GM21529 (cell line): Measurements from ENCODE around the gene RYK.

Source experiments
- ATAC-seq: cut with Tn5 transposase; IDR thresholded peaks from one replicate; pipeline ENCODE4 v1.9.1; 2021; ENCODE audit not compliant: unreplicated experiment

Gene RYK

DNA sequence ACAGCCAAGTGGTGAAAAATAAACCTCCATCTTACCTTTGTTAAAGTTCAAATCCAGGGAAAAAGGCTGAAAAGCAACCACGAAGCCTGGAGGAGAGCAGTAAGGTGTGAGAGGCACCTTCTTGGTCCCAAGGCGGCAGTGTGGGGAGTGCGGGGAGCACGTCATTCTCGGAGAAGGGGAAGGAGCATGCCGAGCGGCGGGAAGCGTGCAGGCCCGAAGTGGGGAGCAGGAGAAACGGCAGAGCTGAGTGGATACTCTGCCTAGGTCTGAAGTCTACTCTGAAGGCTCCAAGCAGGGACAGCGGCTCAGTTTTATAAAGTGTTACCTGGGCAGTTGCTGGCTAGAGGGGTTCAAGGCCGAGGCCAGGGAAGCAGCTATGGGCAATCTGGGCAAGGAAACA is 96.9 kb downstream of the RYK start:
- ATAC-seq: no peak

DNA sequence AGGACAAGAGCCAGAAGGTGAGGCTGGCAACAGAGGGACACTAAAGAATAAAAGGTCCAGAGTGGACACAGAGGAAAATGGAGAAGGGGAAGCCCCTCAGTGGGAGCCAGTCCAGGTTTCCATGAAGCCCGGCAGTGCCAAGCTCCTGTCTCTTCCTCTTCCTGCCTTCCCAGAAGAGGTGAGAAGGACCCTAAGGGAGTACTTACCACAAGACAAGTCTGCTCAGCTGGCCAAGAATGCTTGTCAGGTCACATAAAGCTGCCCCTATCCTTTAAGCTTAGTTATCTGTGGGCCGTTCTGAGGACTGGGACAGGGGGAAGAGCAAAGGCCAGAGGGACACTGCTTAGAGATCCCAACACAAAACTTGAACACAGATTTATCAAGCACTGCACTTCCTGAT is 100.2 kb downstream of the RYK start:
- no peak for ATAC-seq

DNA sequence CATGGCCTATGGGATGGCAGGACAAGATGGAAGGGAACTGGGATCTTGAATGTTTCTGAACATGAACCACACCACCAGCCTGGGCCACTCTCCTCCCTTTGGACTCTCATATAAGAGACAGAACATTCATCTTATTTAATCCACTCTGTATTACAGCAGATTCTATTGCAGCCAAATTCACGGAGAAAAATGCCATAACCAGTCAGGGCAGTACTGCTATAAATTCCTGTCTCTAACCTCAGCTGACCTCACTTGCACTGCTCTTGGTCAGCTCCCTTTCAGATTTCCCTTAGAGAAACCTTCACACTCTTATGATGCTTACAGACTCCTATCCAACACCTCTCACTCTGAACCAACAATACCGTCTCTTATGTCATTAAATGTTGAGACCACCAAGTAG is 101.4 kb downstream of the RYK start:
- ATAC-seq: no peak

DNA sequence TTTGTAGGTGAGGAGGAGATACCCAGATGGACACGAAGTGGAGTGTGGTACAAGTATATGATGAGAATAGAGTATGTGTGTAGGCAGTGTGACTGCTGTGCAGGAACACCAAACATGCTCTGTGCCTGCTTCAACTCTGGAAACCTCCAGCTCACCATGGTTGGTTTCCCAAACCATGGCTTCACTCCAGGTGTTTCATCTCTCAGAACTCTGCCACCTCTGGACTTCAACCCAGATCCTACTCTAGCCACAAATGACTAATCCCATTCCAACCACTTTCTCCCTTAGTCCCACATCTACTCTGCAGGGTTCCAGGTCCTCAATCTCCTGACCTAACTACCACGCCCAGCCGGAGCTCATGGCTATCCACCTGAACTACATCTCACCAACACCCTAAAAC is 102.1 kb downstream of the RYK start:
- no peak for ATAC-seq

DNA sequence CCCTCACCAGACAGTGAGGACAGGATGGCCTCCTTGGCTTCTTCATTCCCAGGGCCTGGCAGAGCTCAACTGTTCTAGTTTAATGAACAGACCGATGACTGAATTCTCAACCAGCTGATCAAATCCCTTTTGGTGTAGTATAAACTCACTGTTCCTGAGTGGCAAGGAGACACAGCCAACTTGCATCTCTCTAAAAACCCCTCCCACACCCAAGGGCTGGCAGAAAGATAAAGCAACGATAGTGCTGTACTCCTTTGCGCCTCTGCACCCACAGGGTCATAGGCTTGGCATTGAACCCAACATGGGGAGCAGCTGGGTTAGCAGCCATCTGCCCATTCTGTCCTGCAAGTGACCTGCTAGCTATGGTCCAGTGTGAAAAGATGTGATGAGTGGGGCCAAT is 103.2 kb downstream of the RYK start:
- no peak for ATAC-seq

DNA sequence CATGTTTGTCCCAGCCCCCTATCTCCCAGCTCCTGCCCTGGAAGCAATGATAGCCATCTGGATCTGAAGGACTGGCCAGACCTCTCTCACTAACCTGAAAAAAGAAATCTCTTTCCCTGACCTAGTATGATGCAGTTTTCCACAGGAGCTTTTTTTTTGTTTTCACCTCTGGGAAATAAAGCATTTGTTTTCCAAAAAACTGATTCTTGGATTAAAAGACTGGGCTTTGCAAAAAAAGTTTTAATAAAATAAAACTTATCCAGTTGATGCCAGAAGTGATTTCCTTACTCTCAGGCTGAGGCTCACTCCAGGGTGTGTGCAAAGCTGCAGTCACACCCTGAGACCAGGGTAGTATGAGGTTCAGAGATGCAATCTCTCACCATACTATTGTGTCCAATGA is 104.0 kb downstream of the RYK start:
- ATAC-seq: no peak

DNA sequence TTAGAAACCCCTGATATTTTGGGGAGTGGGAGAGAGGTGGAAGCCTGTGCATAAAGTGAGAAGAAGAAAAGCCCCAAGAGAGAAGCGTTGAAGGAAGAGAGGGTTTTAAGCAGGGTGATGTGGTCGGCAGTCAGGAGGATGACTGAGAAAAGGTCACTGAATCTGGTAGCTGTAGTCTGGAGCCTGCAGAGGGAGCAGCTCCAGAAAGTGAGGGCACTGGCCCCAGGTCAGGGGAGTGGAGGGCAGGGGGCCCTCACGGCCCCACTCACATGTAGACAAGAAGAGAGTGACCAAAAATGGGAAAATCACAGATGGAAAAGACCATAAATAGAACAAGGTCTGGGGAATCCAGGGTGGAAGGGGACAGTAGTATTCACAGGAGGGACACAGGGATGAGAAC is 105.5 kb downstream of the RYK start:
- ATAC-seq: no peak

DNA sequence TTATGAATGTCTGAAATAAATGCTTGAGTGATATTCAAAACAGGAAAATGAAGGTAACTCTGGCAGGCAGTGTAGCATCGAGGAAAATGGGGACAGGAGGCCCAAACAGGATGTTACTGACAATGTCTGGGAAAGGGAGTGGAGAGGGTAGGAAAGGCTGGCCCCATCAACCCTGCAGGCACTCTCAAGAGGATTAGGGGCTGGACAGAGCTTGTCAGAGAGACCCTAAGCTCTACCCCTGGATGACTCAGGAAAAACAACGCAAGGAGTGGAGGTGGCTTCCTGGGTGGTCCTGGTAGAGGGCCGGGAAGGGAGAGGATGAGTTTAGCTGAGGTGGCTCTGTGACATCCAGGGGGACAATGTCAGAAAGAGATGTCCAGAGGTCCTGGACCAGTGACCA is 106.0 kb downstream of the RYK start:
- no peak for ATAC-seq

DNA sequence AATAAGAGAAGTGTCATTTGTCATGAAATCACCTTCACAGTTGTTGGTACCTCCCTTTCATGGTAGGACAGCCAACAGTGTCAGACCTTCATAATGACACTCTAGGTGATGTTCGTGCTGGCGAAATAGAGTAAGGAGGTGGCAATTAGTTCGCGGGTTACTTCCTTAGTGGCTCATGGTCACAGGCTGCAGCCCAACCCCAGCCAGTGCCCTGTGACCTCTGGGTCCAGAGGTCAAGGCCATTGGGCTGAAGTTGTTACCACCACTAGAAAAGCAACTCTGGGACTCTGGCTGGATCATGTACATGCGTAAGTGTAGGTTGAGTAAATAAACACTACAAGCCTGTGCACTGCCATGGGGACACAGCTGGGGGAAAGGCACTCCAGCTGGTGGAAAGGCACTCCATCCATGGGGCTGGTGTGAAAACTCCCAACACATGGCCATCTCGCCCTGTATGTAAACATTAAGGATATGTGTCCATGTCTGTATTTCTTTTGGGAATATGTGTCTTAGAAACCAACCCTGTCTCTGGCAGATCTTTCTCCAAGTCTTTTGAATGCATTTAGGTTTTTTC is 106.7 kb downstream of the RYK start:
- no peak for ATAC-seq

DNA sequence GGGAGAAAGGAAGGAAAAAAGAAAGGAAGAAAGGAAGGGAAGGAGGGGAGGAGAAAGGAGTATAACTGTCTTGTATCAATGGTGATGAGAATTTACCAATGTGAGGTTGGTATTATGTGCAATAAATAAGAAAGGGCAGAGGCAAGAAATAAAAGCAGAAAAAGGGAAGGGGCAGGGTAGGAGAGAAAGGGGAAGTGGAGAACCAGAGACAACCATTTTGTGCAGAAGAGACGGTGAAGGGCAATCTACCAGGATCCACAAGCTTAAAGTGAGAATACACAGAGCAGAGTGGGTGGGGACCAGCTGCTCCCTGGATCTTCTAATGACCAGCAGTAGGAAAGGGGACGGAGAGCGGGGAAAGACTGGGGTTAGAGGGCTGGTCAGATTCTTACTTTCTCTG is 114.1 kb downstream of the RYK start:
- ATAC-seq: no peak

DNA sequence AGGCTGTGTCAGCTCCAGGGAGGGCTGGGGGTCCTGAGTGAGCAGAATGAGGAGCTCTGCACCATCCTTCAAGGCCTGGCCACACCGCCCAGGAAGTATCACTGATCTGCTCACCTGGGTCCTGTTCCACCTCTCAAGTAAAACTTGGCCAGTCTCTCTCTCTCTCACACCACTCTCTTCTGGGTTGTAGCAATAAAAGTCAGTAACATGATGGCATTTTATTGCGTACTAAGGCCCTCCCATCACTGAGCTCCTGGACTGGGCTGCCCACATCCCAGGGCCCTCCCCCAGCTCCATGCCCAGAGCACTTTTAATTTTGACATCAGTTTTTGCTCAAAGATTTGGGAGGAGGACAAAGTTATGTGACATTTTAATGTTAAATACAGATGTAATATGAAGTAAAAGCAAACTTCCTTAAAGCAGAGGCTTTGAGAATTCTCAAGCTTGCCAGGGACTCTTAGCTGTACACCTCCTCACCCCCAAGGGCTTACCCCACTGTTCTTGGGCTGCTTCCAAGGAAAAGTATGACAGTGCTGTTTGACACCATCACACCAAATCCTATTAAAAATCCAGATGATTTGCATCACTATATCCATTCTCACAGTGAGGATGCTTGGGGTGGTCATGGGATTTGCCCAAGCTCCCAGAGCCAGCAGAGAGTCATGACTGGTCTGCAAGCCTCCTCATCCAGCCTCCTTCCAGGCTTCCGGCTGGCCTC is 115.8 kb downstream of the RYK start:
- no peak for ATAC-seq

DNA sequence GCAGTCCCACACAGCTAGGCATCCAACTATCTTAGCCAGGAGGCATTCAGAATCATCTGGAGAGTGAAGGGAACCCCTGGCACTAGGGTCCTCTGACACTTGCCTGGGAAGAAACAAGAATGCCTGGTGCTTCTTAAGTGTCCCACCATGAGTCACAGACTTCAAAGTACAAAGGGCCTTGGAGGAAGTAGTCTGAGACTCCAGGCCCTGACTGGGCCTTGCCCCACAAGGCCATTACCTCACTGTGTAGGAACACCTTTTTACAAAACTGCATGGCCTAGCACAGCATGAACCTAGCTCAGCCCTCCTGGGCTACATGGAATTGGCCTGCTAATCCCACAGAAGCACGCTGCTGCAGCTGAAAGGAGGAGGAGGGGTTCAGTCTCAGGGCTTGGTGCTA is 116.4 kb downstream of the RYK start:
- ATAC-seq: no peak

DNA sequence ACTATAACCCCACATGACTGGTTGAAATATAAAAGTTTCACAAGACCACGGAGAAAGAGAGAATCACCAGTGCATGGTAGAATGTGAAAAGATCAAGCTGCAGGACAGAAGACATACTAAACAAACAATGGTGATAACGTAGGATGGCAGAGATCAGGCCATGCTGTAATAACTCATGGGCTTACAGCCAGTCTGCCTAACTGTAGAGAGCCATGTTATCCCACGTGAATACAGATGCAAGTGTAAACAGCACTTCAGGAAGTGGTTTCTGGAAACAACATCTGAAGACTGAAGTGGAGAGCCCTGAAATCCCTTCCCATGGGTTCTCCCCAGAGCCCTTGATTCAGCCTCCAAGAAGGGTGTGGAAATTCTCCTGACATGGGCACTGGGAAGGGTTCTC is 117.7 kb downstream of the RYK start:
- no peak for ATAC-seq

DNA sequence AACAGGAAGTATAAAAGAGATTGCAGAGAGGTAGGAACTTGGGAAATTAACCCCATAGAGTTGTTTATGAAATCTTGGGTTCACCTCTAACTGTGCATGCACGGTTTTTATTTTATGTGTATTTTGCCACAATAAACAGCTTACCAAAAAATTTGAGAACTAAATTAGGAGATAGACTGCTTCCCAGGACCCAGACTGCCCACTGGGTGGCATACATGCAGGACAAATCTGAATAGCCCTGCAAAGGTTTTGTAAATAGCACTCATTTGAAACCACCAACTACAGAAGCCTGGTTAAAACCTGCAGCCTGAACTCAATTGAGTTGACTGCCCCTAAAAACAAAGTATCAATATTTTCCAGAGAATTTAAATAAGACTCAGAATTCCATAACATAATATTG is 124.5 kb downstream of the RYK start:
- no peak for ATAC-seq

DNA sequence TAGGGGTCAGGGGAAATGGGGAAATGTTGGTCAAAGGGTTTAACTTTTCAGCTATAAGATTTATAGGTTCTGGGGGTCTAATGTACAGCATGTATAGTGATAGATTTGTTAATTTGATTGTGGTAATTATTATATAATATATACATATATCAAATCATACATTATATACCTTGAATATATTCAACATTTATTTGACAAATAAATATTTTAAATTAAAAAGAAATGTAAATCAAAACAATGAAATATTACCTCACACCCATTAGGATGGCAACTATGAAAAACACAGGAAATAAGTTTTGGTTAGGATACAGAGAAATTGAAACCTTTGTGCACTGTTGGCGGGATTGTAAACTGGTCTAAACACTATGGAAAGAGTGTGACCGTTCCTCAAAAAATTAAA is 135.9 kb downstream of the RYK start:
- ATAC-seq: no peak

DNA sequence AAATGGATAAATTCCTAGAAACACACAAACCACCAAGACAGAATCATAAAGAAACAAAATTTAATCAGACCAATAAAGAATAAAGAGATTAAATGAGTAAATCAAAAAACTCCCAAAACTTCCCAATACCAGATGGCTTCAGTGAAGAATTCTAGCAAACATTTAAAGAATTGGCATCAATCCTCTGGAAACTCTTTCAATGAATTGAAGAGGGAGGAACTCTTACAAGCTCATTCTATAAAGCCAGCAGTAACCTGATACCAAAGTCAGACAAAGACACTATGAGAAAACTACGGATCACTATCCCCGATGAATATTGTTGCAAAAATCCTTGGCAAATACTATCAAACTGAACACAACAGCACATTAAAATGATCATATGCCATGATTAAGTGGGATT is 139.0 kb downstream of the RYK start:
- ATAC-seq: no peak

DNA sequence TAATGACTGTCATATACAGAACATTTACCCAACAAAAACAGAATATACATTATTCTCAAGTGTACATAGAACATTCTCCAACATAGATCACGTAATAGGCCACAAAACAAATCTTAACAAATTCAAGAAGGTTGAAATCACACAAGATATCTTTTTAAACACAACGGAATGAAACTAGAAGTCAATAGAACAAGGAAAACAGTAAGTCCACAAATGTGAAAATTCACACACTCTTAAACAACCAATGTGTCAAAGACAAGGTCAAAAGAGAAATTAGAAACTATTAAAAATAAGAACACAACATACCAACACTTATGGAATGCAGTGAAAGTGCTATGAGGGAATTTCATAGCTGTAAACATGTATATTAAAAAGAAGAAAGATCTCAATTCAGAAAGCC is 139.7 kb downstream of the RYK start:
- ATAC-seq: no peak
